ENCODE results near the gene SLC22A1. TPM values are rescaled to one million over a fixed set of nuclear protein-coding genes. Genes with fewer than 3 reads are reported as not detected.

The SLC22A1 gene
- total and polyA plus RNA-seq, 2 donors (not counting 3 experiments of a cell fraction or from before 2014, with no cell fraction given): 0.04 TPM; not detected in 1

- CTCF ChIA-PET: interaction anchor here (1.0 kb wide), 1 partner anchor 29 kb away, joined by 3 read pairs; no protein-coding TSS in a partner anchor
- no peak overlapping the region for H3K27ac ChIP-seq (ENCODE audit: insufficient read depth, low read depth, low read length)
These were observed 46.2 kb downstream of the SLC22A1 start for GRCh38 chr6:160167604-160168399.

GRCh38 chr6:160170018-160170680 is 48.5 kb downstream of the SLC22A1 start:
- no peaks in the 10 kb centered on the region for H3K4me1 ChIP-seq (ENCODE audit: control insufficient read depth, extremely low read depth, insufficient read depth, low read length)
- DNase-seq (ENCODE audit: low read depth, low spot score) (no peak), FAIRE-seq (no peak)
- no peaks in the 10 kb centered on the region for H3K9me1 ChIP-seq (replicated peaks; ENCODE audit: control insufficient read depth, extremely low read depth, insufficient read depth, low read length)
- H3K4me2 ChIP-seq (ENCODE audit: insufficient read depth, low read length): no peak overlapping the region
- no peak overlapping the region for H3K4me3 ChIP-seq (replicated peaks in 1 of 3; ENCODE audit: insufficient read depth in 1 of 3, low read depth in 1 of 3, low read length in 3 of 3)
- no peaks in the 10 kb centered on the region for H3K36me3 ChIP-seq (ENCODE audit: control insufficient read depth in 2 of 2, extremely low read depth in 1 of 2, insufficient read depth in 2 of 2, low read length in 2 of 2)
- ChIA-PET CTCF (no interaction called here), POLR2A (no interaction called here)
- H3K79me2 ChIP-seq (ENCODE audit: control insufficient read depth, insufficient read depth, low read length): no peaks in the 10 kb centered on the region
- no peaks in the 10 kb centered on the region for H3K27me3 ChIP-seq (ENCODE audit: control insufficient read depth in 2 of 2, insufficient read depth in 2 of 2, low read length in 2 of 2)
- dilution Hi-C loops (cut with MboI; ENCODE audit: extremely low pct_ligation_motif_present, low sequenced_read_pairs): no loop called here
- intact Hi-C loops (cut with micrococcal nuclease): no loop called here
- H2AFZ ChIP-seq (ENCODE audit: low read depth, low read length): no peak overlapping the region
- H3K9ac ChIP-seq (replicated peaks; ENCODE audit: extremely low read depth, insufficient read depth, low read length): no peak overlapping the region
- no peaks in the 10 kb centered on the region for H4K20me1 ChIP-seq (replicated peaks; ENCODE audit: control insufficient read depth, extremely low read depth, insufficient read depth, low read length)
- no peak overlapping the region for H3K27ac ChIP-seq (ENCODE audit: insufficient read depth, low read depth, low read length)
- TF ChIP-seq POLR2AphosphoS5 (IDR thresholded peaks at IDR 0.05; ENCODE audit: insufficient read depth, low read depth, low read length): no peak
- TF ChIP-seq MAX (IDR thresholded peaks at IDR 0.05; ENCODE audit: insufficient read depth, insufficient read length): no peak
- no peak for TF ChIP-seq JUN (IDR thresholded peaks at IDR 0.05; ENCODE audit: borderline replicate concordance, insufficient read depth, insufficient read length, low read depth)
- no peak for TF ChIP-seq POLR2A (IDR thresholded peaks at IDR 0.05; ENCODE audit: low read depth, low read length)
- TF ChIP-seq CTCF (IDR thresholded peaks at IDR 0.05; ENCODE audit: extremely low read depth in 1 of 2, insufficient read depth in 1 of 2, low read depth in 1 of 2, low read length in 2 of 2): no peak
- no peak for TF ChIP-seq MYC (IDR thresholded peaks at IDR 0.05; ENCODE audit: low read depth, low read length)
- no peak for TF ChIP-seq GATA2 (IDR thresholded peaks at IDR 0.05; ENCODE audit: insufficient read depth, insufficient read length, low read depth, low read length)
- TF ChIP-seq FOS (IDR thresholded peaks at IDR 0.05; ENCODE audit: borderline replicate concordance, insufficient read depth, low read length): no peak
- no peak for TF ChIP-seq EZH2 (IDR thresholded peaks at IDR 0.05; ENCODE audit: borderline replicate concordance, low read depth, low read length, severe bottlenecking)
- BruUV-seq (replicated peaks): no TSS peak
- peaks cover 3% of the 10 kb centered on the region for H3K9me3 ChIP-seq (replicated peaks; ENCODE audit: control insufficient read depth, insufficient read depth, low read length)

More at GRCh38 chr6:160167604-160168399, 46.2 kb downstream of the SLC22A1 start:
- DNase-seq (ENCODE audit: low read depth, low spot score) (no peak), FAIRE-seq (no peak)
- POLR2A ChIA-PET: no interaction called here
- H2AFZ ChIP-seq (ENCODE audit: low read depth, low read length): no peak overlapping the region
- no peaks in the 10 kb centered on the region for H3K36me3 ChIP-seq (ENCODE audit: control insufficient read depth in 2 of 2, extremely low read depth in 1 of 2, insufficient read depth in 2 of 2, low read length in 2 of 2)
- H3K9me1 ChIP-seq (replicated peaks; ENCODE audit: control insufficient read depth, extremely low read depth, insufficient read depth, low read length): no peaks in the 10 kb centered on the region
- no peaks in the 10 kb centered on the region for H3K4me1 ChIP-seq (ENCODE audit: control insufficient read depth, extremely low read depth, insufficient read depth, low read length)
- H3K9me3 ChIP-seq (replicated peaks; ENCODE audit: control insufficient read depth, insufficient read depth, low read length): peaks cover 3% of the 10 kb centered on the region
- H3K9ac ChIP-seq (replicated peaks; ENCODE audit: extremely low read depth, insufficient read depth, low read length): no peak overlapping the region
- BruUV-seq (replicated peaks): no TSS peak
- no peaks in the 10 kb centered on the region for H3K27me3 ChIP-seq (ENCODE audit: control insufficient read depth in 2 of 2, insufficient read depth in 2 of 2, low read length in 2 of 2)
- no peak for TF ChIP-seq EZH2 (IDR thresholded peaks at IDR 0.05; ENCODE audit: borderline replicate concordance, low read depth, low read length, severe bottlenecking)
- no peak overlapping the region for H3K4me3 ChIP-seq (replicated peaks in 1 of 3; ENCODE audit: insufficient read depth in 1 of 3, low read depth in 1 of 3, low read length in 3 of 3)
- intact Hi-C loops (cut with micrococcal nuclease) (no loop called here), dilution Hi-C loops (cut with MboI; ENCODE audit: extremely low pct_ligation_motif_present, low sequenced_read_pairs) (no loop called here)
- no peak overlapping the region for H3K4me2 ChIP-seq (ENCODE audit: insufficient read depth, low read length)
- H4K20me1 ChIP-seq (replicated peaks; ENCODE audit: control insufficient read depth, extremely low read depth, insufficient read depth, low read length): no peaks in the 10 kb centered on the region
- no peaks in the 10 kb centered on the region for H3K79me2 ChIP-seq (ENCODE audit: control insufficient read depth, insufficient read depth, low read length)

Data from endothelial cell of umbilical vein (primary cell).